ENCODE data around the gene RUFY3. TPM values are rescaled to one million over a fixed set of nuclear protein-coding genes. Genes with fewer than 3 reads are reported as not detected.
A peak's percentile ranks its signal among the peaks of the same experiment; 100 is the strongest.

The RUFY3 gene
- total and polyA plus RNA-seq, 2 of the 13 experiments (the other 11 are each of a cell fraction or from before 2014, with no cell fraction given): 17.9 to 25.3 TPM

- CTCF ChIA-PET (ENCODE audit: low intra/inter-chr PET ratio, low total read pairs): no interaction called here
- H3K79me2 ChIP-seq (ENCODE audit: insufficient read depth, low read length): no peaks in the 10 kb centered on the region
- no peak for FAIRE-seq
Measured at GRCh38 chr4:70741867-70742658, 20.3 kb downstream of the RUFY3 start.

GRCh38 chr4:70743731-70744130 is 22.0 kb downstream of the RUFY3 start:
- Histone ChIP-seq H2AFZ (ENCODE audit: low read length) (no peak overlapping the region), H3K9me3 (ENCODE audit: low read length) (no peaks in the 10 kb centered on the region), H4K20me1 (ENCODE audit: insufficient read depth, low read length) (no peaks in the 10 kb centered on the region), H3K9ac (ENCODE audit: insufficient read depth, low read depth, low read length) (no peak overlapping the region), H3K4me1 (ENCODE audit: insufficient read depth, low read length) (peaks cover 11% of the 10 kb centered on the region; the same call in 1 of the 2 replicates), H3K36me3 (replicated peaks in 1 of 2; ENCODE audit: control insufficient read depth in 1 of 2, insufficient read depth in 2 of 2, low read length in 2 of 2) (no peaks in the 10 kb centered on the region), H3K27me3 (ENCODE audit: control insufficient read depth in 1 of 2, insufficient read depth in 2 of 2, low read length in 2 of 2) (no peaks in the 10 kb centered on the region), H3K27ac (ENCODE audit: extremely low read length, insufficient read depth, low read length) (no peak overlapping the region), H3K4me3 (replicated peaks in 1 of 3; ENCODE audit: insufficient read depth in 1 of 3, low read depth in 2 of 3, low read length in 3 of 3) (no peak overlapping the region), H3K79me2 (ENCODE audit: insufficient read depth, low read length) (no peaks in the 10 kb centered on the region), H3K4me2 (ENCODE audit: low read depth, low read length) (no peak overlapping the region)
- POLR2A ChIA-PET: no interaction called here
- no TSS peak for BruUV-seq (replicated peaks)
- DNase-seq (ENCODE audit: low spot score) (no peak), ATAC-seq (no peak), FAIRE-seq (no peak)
- 98% methylated on average over 1 of the region's 1 CpG for WGBS (ENCODE audit: low lambda C conversion rate)
- CTCF ChIA-PET (ENCODE audit: low intra/inter-chr PET ratio, low total read pairs): no interaction called here
- TF ChIP-seq GATA4 (IDR thresholded peaks at IDR 0.05; ENCODE audit: borderline replicate concordance, low read depth) (no peak), JARID2 (CRISPR knock-in tag; IDR thresholded peaks at IDR 0.05; ENCODE audit: insufficient replicate concordance) (no peak), ZNF550 (CRISPR knock-in tag; IDR thresholded peaks at IDR 0.05; ENCODE audit: borderline replicate concordance) (no peak), ZNF800 (CRISPR knock-in tag; IDR thresholded peaks at IDR 0.05) (no peak), ZNF788 (CRISPR knock-in tag; IDR thresholded peaks at IDR 0.05; ENCODE audit: borderline replicate concordance) (no peak), CEBPB (IDR thresholded peaks at IDR 0.05; ENCODE audit: borderline replicate concordance, low read depth, low read length) (peak; percentile 48; the same call in 1 of the 2 replicates)
- in situ Hi-C loops (cut with HindIII; ENCODE audit: extremely low pct_ligation_motif_present, low pct_unique_long_range_greater_than_20kb): no loop called here
- intact Hi-C loops (cut with micrococcal nuclease; ENCODE audit: unreplicated experiment): no loop called here

More at GRCh38 chr4:70741867-70742658, 20.3 kb downstream of the RUFY3 start:
- H3K9me3 ChIP-seq (ENCODE audit: low read length): no peaks in the 10 kb centered on the region
- TF ChIP-seq TOE1 (CRISPR knock-in tag; IDR thresholded peaks at IDR 0.05) (no peak), MYPOP (CRISPR knock-in tag; IDR thresholded peaks at IDR 0.05) (no peak), ZBTB7B (CRISPR knock-in tag; IDR thresholded peaks at IDR 0.05) (no peak), HMG20B (CRISPR knock-in tag; conservative IDR thresholded peaks at IDR 0.05) (no peak)
- peaks cover 12% of the 10 kb centered on the region; the same call in 1 of the 2 replicates for H3K4me1 ChIP-seq (ENCODE audit: insufficient read depth, low read length)
- in situ Hi-C loops (cut with HindIII; ENCODE audit: extremely low pct_ligation_motif_present, low pct_unique_long_range_greater_than_20kb): no loop called here
- H3K9ac ChIP-seq (ENCODE audit: insufficient read depth, low read depth, low read length): no peak overlapping the region
- H4K20me1 ChIP-seq (ENCODE audit: insufficient read depth, low read length): no peaks in the 10 kb centered on the region
- no peak overlapping the region for H3K4me3 ChIP-seq (replicated peaks in 1 of 3; ENCODE audit: insufficient read depth in 1 of 3, low read depth in 2 of 3, low read length in 3 of 3)
- H3K27ac ChIP-seq (ENCODE audit: extremely low read length, insufficient read depth, low read length): no peak overlapping the region
- H3K36me3 ChIP-seq (replicated peaks in 1 of 2; ENCODE audit: control insufficient read depth in 1 of 2, insufficient read depth in 2 of 2, low read length in 2 of 2): no peaks in the 10 kb centered on the region
- DNase-seq (ENCODE audit: low spot score): no peak
- BruUV-seq (replicated peaks): no TSS peak
- no peak overlapping the region for H3K4me2 ChIP-seq (ENCODE audit: low read depth, low read length)
- POLR2A ChIA-PET: no interaction called here
- no peak overlapping the region for H2AFZ ChIP-seq (ENCODE audit: low read length)
- no peaks in the 10 kb centered on the region for H3K27me3 ChIP-seq (ENCODE audit: control insufficient read depth in 1 of 2, insufficient read depth in 2 of 2, low read length in 2 of 2)
- intact Hi-C loops (cut with micrococcal nuclease; ENCODE audit: unreplicated experiment): no loop called here
- 95% methylated on average over 5 of the region's 5 CpGs for whole genome bisulfite sequencing (ENCODE audit: low lambda C conversion rate)
- ATAC-seq: no peak
